GM18517 (cell line): ENCODE data around the gene IL16.

ENCODE experiments used
- ATAC-seq: cut with Tn5 transposase; IDR thresholded peaks from one replicate; pipeline ENCODE4 v1.9.1; 2021; ENCODE audit warnings: mild to moderate bottlenecking, moderate library complexity; ENCODE audit not compliant: unreplicated experiment

Gene IL16

DNA sequence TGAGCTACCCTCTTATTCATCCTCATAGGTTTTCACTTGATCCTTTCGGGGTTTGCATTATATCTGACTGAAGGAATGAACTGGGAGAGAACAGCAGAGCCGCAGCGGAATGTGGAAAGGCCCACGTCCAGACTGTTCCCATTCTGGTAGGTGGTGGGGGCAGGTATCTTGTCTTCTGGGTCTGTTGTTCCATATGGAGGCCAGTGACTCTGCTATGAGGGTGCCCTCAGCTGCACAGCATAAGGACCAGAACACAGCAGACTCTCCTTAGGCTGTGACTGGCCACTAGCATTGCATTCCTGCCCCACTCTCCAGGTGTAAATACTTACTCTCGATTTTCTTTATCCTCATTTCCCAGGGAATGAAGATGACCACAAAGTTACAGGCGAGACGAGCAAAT lies 165.2 kb downstream of the IL16 start:
- no peak for ATAC-seq

GRCh38 chr15:81362790-81363189 lies 166.1 kb downstream of the IL16 start:
- ATAC-seq = no peak

DNA sequence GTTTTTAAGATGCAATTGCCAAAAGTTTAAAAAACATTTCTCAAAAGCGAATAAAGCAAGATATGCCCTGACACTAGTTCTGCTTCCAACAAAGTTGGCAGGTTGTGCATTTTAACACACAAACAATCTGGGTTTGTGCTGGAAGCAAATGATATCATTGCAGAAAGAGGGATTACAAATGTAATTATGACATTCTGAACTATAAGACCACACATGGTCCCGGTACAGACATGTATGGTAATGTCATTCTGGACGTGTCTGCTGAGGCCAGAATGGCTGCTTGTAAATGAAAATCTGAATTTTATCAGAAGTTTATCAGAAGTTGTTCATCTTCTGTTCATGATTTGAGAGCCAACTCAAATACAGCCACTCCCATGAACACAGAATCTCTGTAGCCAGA lies 166.6 kb downstream of the IL16 start:
- ATAC-seq = no peak
